ENCODE data around the gene STOM. TPM values are rescaled to one million over a fixed set of nuclear protein-coding genes. Genes with fewer than 3 reads are reported as not detected.

Gene STOM
- 100 to 1,000 TPM in 1 of 2 donors, 10 to 100 TPM in 1; 58.7 to 110 TPM for total RNA-seq

- H3K4me3 ChIP-seq, result peak within 1 kb of the TSS; percentile 74
- intact Hi-C loops (cut with DNase I), result no loop called here
- H3K4me1 ChIP-seq, result peaks cover 20% of the 10 kb centered on the region
- H3K9me3 ChIP-seq, result no peaks in the 10 kb centered on the region
- peak; percentile 86 for DNase-seq
- no peaks in the 10 kb centered on the region for H3K36me3 ChIP-seq
- TF ChIP-seq CTCF (IDR thresholded peaks at IDR 0.05), result no peak
- peak within 1 kb of the TSS; percentile 41 to 91 for H3K9ac ChIP-seq (ENCODE audit: low read depth in 2 of 2, low read length in 2 of 2)
- H3K27ac ChIP-seq, result peak within 1 kb of the TSS; percentile 93
- no peaks in the 10 kb centered on the region for H3K27me3 ChIP-seq
Observed at GRCh38 chr9:121369595-121370265, at the start of gene STOM. TSS of gene STOM (minus strand) at chr9:121370250. CDS start at chr9:121370187, 63 bp downstream.

GRCh38 chr9:121411993-121412392 is 41.9 kb upstream of the STOM start:
- Histone ChIP-seq H3K27me3 (no peaks in the 10 kb centered on the region), H3K9me3 (no peaks in the 10 kb centered on the region), H3K4me1 (no peaks in the 10 kb centered on the region), H3K36me3 (no peaks in the 10 kb centered on the region), H3K9ac (ENCODE audit: low read depth in 2 of 2, low read length in 2 of 2) (no peak overlapping the region), H3K4me3 (no peak overlapping the region), H3K27ac (no peak overlapping the region)
- no peak for DNase-seq
- no peak for TF ChIP-seq CTCF (IDR thresholded peaks at IDR 0.05)
- intact Hi-C loops (cut with DNase I), result no loop called here

GRCh38 chr9:121405899-121406298 is 35.8 kb upstream of the STOM start:
- no peak for DNase-seq
- no peak overlapping the region for H3K4me3 ChIP-seq
- H3K4me1 ChIP-seq, result no peaks in the 10 kb centered on the region
- no peak overlapping the region for H3K27ac ChIP-seq
- H3K27me3 ChIP-seq, result no peaks in the 10 kb centered on the region
- TF ChIP-seq CTCF (IDR thresholded peaks at IDR 0.05), result no peak
- intact Hi-C loops (cut with DNase I), result no loop called here
- no peak overlapping the region for H3K9ac ChIP-seq (ENCODE audit: low read depth in 2 of 2, low read length in 2 of 2)
- no peaks in the 10 kb centered on the region for H3K9me3 ChIP-seq
- no peaks in the 10 kb centered on the region for H3K36me3 ChIP-seq

- Histone ChIP-seq H3K27me3 (no peaks in the 10 kb centered on the region), H3K9me3 (no peaks in the 10 kb centered on the region), H3K36me3 (no peaks in the 10 kb centered on the region), H3K4me3 (no peak overlapping the region), H3K4me1 (no peaks in the 10 kb centered on the region), H3K9ac (ENCODE audit: low read depth in 2 of 2, low read length in 2 of 2) (no peak overlapping the region), H3K27ac (no peak overlapping the region)
- TF ChIP-seq CTCF (IDR thresholded peaks at IDR 0.05), result no peak
- DNase-seq, result no peak
- intact Hi-C loops (cut with DNase I), result loop anchor here (5.0 kb wide), 1 partner anchor 193 kb away; no protein-coding TSS in a partner anchor
Observed at GRCh38 chr9:121404906-121405305, 34.9 kb upstream of the STOM start.

- H3K27me3 ChIP-seq, result no peaks in the 10 kb centered on the region
- H3K27ac ChIP-seq, result no peak overlapping the region
- H3K36me3 ChIP-seq, result no peaks in the 10 kb centered on the region
- peak; percentile 65 for TF ChIP-seq CTCF (IDR thresholded peaks at IDR 0.05)
- H3K9ac ChIP-seq (ENCODE audit: low read depth in 2 of 2, low read length in 2 of 2), result no peak overlapping the region
- no peaks in the 10 kb centered on the region for H3K9me3 ChIP-seq
- no peaks in the 10 kb centered on the region for H3K4me1 ChIP-seq
- DNase-seq, result no peak
- intact Hi-C loops (cut with DNase I), result loop anchor here (2.0 to 5.0 kb wide), 2 partner anchors 81 to 188 kb away; no protein-coding TSS in a partner anchor
- H3K4me3 ChIP-seq, result no peak overlapping the region
Observed at GRCh38 chr9:121399883-121400607, 30.0 kb upstream of the STOM start.
